NCI-H526 treated with DMSO at 0.1 percent for 48 hours (cell line): Measurements from ENCODE around the gene NDUFAF4.

Experiments
- DNase-seq: peaks from one replicate; lab custom pipeline; 2025; lab: John Stamatoyannopoulos, UW

NDUFAF4 gene

DNA sequence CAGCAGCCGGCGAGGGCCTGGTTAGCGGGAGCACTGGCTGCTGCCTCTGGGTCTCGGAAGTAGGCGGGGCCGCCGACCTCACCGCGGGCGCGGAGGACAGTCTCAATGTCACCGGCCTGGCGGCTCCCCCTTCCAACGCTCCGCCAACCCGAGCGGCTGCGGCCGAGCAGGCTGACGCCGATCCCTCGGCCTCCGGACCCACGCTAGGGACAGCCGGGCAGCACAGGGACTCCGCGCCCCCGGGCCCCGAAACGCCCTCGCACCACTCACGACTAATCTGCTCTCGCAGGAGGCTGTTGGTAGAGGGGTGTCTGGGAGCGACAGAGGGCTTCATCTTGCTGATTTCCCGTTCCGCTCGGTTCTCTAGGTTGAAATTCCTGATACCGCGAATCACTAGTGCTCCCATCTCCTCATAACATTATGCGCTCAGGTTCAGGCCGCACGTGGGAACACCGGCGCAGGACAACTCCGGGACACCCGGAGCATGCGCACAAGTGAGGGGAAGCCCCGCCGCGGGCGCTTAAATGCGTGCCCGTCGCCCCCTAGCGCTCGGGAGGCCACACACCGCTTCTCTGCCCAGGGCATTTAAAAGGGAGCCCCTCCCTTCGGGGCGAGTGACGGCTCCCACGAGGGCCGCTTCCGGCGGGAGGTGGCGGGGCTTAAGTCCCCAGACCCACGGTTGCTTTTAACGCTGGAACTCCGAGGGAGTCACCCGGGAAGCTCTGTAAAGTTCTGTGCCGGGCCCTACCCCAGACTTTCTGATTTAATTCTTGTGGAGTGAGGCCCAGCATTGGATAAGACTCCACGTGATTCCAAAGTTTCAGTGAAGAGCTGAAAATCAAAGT, at the start of gene NDUFAF4:
NDUFAF4 (minus strand) TSS at position 496 of the 845 bp plus-strand sequence; CDS start at position 406, 90 bp downstream.
- DNase-seq, result peak; percentile 88

- DNase-seq, result no peak
Measured at GRCh38 chr6:96947055-96947454, 49.4 kb upstream of the NDUFAF4 start.

DNA sequence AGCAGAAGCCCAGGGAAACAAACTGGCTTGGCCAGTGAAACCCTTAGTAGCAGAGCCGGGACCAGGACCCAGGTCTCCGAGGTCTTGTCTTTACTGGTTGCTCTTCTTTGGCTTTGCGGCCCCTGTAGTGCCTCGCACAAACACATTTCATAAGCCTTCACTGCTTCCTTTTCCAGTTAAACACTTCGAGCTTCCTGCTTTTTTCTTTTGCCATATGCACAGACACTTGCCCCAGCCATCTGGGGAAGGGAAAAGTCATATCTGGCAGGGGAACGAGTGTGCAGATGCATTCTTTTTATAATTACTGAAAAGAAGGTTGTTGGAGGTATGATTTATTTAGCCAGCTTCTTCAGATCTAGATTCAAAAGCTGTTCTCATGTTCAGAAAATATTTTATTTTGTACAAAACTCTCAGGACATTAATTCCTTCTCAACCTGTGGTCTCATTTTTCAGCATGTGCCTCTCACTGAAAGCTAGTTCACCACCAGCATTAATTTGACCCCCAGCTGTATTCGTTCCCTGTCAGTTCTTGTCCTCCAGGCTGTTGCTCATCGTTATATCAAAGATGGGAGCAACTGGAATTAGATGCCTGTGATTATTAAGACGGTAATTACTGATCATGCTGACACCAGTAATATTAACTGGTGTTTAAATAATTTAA, 46.0 kb upstream of the NDUFAF4 start:
- DNase-seq, result no peak

DNA sequence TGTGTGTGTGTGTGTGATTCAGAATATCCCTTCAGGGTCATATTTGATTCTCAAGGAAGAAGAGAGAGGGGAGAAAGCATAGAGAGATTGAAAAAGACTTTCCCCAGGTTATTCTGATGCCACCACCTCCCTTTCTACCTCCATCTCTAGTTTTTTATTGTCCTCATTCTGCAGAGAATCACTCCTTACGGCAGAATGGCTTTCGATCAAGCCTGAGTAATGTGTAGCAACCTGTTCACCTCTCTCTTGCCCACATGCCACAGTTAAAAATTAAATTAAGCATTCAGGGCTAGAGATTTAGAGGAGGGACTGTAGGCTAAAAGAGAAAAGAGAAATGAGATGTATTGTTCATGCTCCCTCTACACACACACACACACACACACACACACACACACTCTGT, 45.0 kb upstream of the NDUFAF4 start:
- DNase-seq, result no peak

- DNase-seq, result no peak
Measured at GRCh38 chr6:96940322-96940721, 42.6 kb upstream of the NDUFAF4 start.

DNA sequence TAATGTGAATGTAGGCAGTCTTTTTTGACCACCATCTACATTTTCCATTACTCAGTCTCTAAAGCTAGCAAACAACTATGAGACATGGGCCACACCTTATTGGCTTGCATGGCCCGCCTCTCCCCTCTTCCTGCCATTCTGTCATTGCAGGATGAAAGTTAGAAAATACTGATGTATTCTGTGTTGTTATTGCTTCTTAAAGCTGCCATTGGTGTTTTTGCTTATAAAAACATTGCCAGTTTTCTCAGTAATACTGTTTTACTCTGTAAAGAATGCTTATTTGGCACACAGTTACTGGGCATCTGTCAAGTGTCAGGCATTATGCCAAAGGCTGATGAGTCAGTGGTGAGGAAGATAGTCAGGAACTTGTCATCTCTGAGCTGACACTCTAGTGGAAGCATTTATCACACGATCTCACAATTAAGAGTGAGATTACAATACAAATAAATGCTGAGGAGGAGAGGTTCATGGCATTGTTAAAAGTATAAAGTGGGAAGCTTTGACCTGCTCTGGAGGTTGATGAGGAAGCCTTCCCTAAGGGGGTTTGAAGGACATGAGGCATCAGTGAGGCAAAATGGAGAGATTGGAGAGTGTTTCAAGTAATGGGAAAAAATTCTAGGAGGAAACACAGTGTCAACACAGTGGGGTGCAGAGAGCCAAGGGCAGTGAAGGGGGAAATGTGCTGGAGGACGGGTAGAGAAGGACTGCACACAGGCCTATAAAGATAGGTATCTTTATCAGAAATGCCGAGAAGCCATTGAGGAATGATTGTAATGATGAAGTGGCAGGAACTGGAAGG, 41.5 kb upstream of the NDUFAF4 start:
- no peak for DNase-seq

DNA sequence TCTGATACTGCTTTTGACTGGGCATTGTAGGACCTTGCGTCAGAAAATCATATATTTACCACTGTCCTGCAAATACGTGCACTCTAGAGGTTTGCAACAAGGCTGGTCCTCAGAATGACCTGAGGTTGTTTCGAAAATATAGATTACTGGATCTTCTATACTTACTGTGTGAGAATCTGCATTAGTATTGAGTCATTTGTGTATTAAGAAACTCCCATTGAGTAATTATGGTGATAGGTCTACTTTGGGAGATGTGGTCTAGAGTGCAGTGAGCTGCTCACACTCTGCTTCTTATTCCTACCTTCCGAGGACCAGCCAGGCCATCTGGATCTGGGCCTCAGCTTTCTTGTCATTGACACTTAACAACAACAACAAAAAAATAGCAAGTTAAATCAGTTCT, 36.4 kb upstream of the NDUFAF4 start:
- no peak for DNase-seq

DNA sequence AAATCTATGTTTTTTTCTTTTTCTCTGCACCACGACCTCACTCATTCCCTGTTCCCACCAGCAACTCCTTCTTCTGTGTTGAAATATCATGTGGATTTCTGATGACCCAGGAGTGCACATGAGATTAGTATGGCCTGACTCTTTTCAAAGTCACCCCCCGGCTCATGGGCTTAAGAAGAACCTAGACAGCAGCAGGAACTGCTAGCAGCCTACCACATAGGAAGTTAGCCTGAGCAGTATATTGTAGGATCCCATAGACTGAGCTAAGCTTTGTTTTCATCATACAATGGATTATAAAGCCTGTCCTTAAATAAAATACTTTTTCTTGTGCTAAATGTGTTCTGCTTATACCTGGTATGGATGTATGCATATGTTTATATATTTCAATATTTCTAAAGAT, 33.5 kb upstream of the NDUFAF4 start:
- no peak for DNase-seq

GRCh38 chr6:96929741-96930140, 32.0 kb upstream of the NDUFAF4 start:
- no peak for DNase-seq

- no peak for DNase-seq
Measured at GRCh38 chr6:96927660-96928059, 30.0 kb upstream of the NDUFAF4 start.

DNA sequence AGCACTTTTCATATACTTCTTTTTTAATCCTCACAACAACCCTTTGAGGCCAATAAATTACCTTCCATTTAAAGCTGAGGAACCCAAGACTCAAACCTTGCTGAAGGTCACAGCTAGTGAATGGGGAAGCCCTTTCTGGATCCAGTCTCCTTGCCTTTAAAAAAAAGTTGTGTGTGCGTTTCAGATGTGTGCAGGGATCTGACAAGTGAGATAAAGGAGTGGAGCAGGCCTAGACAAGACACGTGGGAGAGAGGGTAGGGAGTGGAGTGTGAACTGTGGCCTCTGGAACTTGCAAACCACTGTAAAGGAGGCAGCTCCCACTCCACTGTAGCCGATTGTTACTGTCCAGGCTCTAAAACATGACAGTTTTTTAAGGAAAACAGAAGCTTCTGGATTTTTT, 28.7 kb upstream of the NDUFAF4 start:
- no peak for DNase-seq

GRCh38 chr6:96925290-96925687, 27.6 kb upstream of the NDUFAF4 start:
- DNase-seq, result no peak

DNA sequence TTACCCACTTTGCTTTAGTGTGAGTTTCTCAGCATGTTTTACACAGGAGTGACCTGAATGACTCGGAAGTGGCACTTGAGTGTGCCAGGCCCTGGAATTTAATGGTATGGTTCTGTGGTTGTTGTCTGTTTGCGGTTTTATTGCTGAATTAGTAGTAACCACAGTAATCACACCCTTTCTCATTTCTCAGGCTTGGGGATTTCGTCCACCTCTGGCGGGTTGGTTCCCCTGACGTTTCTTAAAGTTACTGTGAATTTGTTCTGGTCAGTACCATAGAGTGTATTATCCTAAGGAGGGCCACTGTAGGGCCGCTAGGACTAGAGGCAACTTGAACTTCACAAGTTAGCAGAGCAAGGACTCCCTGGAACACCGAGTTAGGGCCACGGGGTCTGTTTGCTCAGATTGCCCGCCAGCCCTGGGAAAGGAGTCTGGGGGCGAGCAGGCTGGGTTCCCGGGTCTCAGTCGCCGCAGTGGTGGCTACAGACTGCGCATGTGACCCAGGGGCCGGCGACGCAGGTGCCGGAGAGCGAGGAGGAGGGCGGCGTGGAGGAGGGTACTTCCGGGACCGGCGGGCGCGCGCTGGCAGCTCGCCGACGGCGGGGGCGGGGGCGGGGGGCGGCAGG, 26.3 kb upstream of the NDUFAF4 start:
- DNase-seq, result no peak

DNA sequence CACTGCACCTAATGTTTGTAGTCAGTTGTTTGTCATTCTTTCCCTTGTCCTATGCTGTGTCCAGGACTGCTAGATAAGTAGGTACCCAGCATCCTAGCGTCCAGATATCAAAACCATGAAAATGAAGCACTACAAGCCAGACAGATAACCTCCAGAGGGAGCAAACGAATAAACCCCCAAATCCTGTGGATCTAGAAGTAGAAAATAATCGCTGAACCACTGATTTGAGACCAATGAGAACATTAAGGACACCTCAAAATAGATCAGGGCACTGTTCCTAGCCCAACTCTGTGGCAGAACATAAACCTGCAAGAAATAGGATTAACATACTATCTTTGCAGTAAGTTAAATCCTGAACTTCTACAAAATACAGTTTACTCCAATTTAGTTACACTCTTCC, 25.7 kb upstream of the NDUFAF4 start:
- DNase-seq, result no peak

DNA sequence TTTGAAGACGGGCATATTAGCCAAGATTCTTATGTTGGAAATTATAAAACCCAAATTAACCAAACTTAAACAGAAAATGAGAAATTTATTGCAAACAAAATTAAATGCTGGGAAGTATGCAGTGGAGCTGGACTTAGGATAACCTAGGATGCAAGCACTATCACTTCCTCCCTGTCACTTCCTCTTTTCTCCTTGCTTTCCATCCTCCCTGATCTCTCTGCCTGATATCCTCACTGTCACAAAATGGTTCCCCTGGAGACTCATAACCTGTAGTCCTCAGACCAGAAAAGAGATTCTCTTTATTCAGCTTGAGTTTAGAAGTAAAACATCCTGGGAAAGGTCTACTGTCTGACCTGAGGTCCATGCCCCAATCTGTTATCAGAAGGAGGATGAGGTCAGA, 19.4 kb upstream of the NDUFAF4 start:
- DNase-seq, result no peak

GRCh38 chr6:96913621-96914020, 15.9 kb upstream of the NDUFAF4 start:
- no peak for DNase-seq

GRCh38 chr6:96911751-96912150, 14.1 kb upstream of the NDUFAF4 start:
- DNase-seq, result no peak

DNA sequence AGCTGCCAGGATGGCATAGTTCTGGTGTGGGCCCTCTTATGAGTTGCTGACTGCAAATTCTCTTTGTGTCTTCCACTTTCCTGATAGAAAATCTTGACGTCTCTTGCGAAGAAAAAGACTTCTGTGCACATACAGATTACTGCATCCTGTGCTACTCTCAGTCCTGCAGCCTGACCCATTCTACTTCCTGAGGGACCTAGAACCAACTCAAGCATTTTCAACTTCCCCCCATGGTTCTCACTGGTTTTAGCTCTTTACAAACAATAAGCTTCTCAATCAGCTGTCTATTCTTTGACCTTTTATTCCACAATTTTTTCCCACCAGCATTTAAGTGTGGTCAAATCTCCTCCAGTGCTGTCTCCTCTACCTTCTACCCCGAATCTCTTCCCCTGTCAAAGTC, 13.5 kb upstream of the NDUFAF4 start:
- no peak for DNase-seq

DNA sequence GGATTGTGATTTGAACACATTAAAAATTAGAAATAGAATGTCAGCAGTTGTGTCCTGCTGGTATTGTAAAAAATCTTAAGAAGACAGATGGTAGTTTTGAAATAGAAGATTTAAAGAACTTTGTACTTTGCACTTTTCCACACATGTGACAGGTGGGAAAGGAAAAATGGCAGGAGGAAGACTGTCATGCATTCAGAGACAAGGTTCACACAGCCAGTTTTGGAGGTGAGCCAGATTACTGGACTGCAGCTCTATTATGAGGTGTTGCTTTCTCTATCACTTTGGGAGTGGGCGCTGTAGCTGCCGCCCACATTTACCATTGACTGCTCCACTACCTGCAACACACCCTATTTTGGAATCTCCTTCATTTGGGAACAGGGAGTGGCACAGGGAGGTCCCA, 12.1 kb upstream of the NDUFAF4 start:
- DNase-seq, result no peak

DNA sequence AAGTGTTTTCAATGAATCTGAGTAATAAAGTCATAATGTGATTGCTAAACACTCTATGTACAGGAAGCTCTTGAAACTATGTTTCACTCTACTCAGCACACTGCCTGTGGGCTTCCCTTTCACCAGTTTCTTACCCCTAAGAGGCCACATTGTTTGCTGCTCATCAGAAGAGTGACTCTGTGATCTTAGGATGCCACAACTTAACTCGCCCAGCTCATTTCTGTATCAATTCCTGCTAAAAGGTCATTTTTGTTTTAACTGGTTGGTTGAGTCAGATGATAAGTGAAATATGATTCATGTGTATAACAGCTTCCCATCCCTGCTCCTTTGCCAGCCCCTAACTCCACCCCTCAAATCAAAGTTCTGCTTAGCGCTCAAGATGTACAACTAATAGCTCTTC, 9.8 kb upstream of the NDUFAF4 start:
- DNase-seq, result no peak

GRCh38 chr6:96900873-96901272, 3.2 kb upstream of the NDUFAF4 start:
- no peak for DNase-seq

DNA sequence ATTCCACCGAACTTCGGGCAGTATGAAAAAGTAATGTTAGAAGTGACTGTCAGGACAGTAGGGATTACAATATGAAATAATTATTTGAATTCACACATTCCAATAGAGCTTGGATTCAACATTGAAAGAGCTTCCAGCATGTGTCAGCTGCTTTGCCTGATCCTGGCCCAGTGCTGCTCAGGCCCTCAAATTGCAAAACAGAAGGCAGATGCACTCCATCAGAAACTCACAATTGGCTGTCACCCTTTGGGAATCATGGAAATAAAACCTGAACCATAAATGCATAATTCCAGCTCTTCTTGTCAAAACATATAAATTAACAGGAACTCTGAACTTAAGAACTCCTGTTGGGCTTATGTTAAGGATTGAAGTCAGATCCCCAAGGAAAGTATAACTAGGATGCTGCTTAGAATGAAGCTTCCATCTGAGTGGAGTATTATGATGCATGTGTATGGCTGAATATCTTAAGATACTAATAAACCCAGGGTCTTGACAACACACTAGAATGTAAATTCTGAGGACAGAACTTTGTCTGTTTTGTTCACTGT, 1.8 kb upstream of the NDUFAF4 start:
- DNase-seq, result no peak
